Measurements from ENCODE around the gene ATP10B.
"Not testable (repeated sequence)": the region's sequence is repeated elsewhere in the genome, so short reads cannot be mapped to it uniquely, and the experiment has no call there.

ATP10B gene

GRCh38 chr5:160831801-160832200 lies 20.2 kb downstream of the ATP10B start:
- no peak for DNase-seq (ENCODE audit: low read depth)

DNA sequence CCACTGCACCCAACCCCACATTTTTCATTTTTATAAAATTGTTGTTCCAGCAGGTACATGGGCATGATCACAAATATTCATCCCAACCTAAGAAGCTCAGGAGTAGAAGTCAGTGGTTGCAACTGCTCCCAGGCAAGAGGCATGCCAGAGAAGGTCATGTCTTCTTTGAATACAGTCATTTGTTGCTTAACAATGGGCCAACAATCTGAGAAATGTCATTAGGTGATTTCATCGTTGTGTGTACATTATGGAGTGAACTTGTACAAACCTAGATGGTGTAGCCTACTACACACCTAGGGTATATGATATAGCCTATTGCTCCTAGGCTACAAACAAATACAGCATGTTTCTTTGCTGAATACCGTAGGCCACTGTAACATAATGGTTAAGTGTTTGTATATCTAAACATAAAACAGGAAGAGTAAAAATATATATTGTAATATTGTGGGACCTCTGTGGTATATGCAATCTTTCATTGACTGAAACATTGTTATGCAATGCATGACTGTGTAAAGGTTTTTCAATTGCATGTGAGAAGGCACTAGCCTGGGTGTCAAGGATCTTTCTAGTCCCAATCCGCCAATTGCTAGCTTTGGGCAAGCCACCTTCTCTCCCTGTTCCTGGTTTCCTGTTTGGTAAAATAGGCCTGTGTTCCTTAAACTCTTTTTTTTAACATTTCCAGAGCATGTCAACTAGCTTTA lies 27.6 kb downstream of the ATP10B start:
- DNase-seq (ENCODE audit: low read depth): no peak

DNA sequence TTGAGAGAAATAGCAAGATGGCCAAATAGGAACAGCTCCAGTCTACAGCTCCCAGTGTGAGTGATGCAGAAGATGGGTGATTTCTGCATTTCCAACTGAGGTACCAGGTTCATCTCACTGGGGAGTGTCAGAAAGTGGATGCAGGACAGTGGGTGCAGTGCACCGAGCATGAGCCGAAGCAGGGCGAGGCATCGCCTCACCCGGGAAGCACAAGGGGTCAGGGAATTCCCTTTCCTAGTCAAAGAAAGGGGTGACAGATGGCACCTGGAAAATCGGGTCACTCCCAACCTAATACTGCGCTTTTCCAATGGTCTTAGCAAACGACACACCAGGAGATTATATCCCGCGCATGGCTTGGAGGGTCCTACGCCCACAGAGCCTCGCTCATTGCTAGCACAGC lies 39.0 kb downstream of the ATP10B start:
- not testable (repeated sequence) for DNase-seq (ENCODE audit: low read depth)

DNA sequence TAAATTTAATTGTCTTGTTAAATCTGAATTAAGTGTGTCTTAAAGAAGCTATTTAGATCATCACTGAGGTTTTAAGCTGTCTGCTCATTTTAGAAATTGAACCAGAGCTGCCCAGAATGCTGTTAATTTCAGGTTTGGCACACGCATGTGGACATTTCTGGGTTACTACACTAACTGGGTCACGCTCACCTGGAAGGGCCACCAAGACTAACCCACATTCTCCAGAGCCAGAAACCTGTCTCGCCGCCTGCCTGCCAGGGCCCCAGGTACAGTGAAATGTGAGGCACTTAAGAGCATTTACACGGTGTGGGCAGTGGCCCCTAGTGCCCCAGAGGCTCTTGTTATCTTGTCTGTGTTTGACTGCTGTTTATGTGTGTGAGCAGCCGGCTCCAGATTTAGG lies 46.6 kb downstream of the ATP10B start:
- no peak for DNase-seq (ENCODE audit: low read depth)

DNA sequence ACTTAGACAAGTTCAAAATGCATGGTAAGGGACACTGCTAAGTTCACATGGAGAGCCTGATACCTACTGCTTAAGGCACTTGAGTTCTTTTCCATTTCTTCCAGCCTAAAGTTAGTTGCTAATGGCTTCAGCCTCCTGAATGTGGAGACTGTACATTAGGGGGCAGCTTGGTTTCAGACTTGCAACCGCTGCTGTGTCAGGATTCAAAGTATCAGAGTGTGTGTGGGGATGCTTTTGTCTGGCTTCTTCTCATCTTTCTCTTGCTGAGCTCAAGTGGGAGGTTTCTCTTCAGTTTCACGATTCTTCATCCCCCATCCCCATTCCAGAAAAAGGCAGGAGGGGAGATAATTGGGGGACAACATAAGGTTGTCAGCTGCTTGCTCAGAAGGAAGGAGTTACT lies 49.4 kb downstream of the ATP10B start:
- DNase-seq (ENCODE audit: low read depth): no peak

GRCh38 chr5:160800375-160801275 lies 51.4 kb downstream of the ATP10B start:
- no peak for DNase-seq (ENCODE audit: low read depth)

GRCh38 chr5:160799184-160799583 lies 52.8 kb downstream of the ATP10B start:
- DNase-seq (ENCODE audit: low read depth): no peak

- DNase-seq (ENCODE audit: low read depth): no peak
Measured at GRCh38 chr5:160797020-160797419, 55.0 kb downstream of the ATP10B start.

DNA sequence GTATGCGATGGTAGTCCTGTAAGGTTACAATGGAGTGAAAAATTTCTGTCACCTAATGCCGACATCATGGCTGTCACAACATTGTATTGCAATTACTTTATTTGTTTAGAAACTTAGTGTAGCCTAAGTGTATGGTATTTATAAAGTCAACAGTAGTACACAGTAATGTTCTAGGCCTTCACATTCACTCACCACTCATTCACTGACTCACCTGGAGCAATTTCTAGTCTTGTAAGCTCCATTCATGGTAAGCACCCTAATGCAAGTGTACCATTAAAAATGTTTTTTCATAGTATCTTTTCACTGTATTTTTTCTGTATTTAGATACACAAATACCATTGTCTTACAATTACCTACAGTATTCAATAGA lies 58.5 kb downstream of the ATP10B start:
- DNase-seq (ENCODE audit: low read depth): no peak

GRCh38 chr5:160792732-160793529 lies 59.1 kb downstream of the ATP10B start:
- DNase-seq (ENCODE audit: low read depth): no peak

GRCh38 chr5:160792281-160792680 lies 59.7 kb downstream of the ATP10B start:
- DNase-seq (ENCODE audit: low read depth): no peak

- DNase-seq (ENCODE audit: low read depth): no peak
Measured at GRCh38 chr5:160789219-160789859, 62.7 kb downstream of the ATP10B start.

- DNase-seq (ENCODE audit: low read depth): no peak
Measured at GRCh38 chr5:160788102-160788660, 63.8 kb downstream of the ATP10B start.

GRCh38 chr5:160787240-160787639 lies 64.8 kb downstream of the ATP10B start:
- no peak for DNase-seq (ENCODE audit: low read depth)

DNA sequence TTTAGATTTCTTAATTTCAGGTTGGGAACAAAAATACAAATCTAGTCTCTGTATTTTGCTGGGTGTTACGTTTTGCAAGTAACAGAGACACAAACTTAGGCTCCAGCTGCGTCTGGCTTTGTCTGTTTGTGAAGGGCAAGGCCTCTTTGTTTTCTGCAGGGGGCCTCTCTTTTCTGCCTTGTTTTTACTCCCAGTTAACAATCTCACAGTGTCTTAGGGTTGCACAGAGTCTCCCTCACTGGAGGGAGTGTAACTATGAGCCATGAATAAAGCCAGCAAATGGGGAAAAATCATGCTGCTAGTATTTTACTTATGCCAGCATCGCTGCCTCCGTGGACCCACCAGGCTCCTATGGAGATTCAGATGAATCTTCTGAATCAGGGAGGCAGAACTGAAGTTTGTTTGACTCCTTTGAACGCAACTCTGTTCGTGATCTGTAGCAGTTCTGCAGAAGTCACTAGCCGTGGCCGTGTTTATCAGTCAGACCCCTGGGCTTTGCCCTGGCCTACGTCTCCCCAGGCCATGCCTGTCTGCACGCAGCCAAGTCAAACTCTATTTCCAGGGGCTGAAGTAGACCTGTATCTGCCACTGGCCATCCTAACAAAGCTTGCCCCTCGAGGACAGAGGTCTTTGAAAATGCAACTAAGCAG lies 77.2 kb downstream of the ATP10B start:
- no peak for DNase-seq (ENCODE audit: low read depth)

DNA sequence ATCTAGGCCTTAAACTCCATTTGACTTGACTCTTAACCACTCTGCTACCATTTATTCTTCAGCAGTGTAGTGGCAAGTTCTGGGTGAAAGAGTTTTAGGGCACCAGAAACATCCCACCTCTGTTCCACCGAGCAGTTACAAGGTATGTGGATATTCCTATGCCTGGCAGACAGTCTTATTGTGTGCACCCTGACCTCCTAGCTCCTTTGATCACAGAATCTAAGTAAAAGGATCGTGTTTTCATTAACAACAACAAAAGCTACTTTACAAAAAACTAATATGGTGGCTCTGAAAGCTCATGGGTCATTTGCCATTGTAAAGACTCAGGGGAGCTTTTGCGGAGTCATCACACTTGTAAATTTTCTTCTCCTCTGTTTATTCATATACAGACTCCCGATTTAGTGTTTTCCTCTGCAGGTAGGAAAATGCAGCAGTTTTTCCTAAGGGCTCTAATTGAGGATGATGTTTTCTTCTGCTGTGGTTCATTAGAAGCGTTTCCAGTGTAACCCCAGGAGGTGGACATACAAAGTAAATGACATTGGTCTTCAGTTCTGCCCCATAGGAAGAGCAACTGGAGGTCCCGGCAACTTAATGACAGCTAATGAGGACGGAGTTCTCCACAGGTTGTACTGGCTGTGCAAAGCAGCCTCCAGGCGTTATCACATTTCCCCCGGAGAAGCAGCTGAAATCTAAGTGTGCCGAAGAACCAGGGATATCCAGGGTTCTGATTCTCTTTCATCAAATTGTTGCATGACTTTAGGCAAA lies 78.2 kb downstream of the ATP10B start:
- no peak for DNase-seq (ENCODE audit: low read depth)

DNA sequence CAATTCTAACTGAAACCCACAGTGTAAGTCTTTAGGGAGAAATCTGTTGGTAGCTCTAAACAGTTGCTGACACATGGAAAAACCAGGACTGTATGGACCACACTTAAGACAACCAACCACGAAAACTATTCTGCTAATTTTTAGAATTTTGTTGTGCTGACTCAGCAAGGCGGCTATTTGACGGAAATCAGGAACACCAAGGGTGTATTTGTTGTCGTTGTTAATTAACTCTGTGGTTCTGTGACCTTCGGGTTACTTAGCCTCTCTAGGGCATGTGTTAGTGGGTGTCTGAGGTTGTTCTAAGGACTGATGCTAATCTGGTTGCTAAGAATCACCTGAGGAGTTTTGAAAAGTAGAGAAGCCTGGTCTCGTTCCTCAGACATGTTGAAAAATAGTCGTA lies 79.2 kb downstream of the ATP10B start:
- DNase-seq (ENCODE audit: low read depth): no peak

DNA sequence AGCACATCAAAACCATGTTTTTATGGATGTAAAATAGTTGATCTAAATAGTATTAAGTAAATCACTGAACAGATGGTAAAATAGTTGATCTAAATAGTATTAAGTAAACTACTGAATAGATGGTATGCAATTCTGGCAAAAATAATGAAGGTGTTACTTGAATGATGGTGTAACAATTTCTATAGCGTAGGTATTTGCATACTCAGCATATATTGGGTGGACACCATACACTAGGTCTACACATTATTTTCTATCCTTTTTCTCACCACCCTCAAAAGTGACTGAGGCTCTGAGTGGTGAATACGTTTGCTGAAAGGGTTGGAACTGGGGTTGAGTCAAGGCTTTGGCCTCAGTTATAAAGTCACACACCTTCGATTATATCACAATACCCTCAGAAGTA lies 81.3 kb downstream of the ATP10B start:
- DNase-seq (ENCODE audit: low read depth): no peak

GRCh38 chr5:160769301-160769700 lies 82.7 kb downstream of the ATP10B start:
- no peak for DNase-seq (ENCODE audit: low read depth)

DNA sequence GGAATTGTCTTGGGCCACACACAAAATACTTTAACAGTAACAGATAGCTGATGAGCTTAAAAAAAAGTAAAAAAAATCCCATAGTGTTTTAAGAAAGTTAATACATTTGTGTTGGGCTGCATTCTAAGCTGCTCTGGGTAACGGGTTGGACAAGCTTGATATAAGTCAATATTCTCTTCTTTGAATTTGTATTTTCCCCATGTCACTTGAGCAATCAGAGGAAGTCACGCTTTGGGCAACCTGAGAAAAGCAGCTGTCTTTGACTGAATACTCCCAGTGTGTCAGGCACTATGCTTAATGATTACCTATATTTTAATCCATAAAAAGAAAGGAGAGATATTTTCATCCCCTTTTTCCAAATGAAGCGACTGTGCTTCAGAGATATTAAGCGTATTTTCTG lies 84.9 kb downstream of the ATP10B start:
- DNase-seq (ENCODE audit: low read depth): no peak

DNA sequence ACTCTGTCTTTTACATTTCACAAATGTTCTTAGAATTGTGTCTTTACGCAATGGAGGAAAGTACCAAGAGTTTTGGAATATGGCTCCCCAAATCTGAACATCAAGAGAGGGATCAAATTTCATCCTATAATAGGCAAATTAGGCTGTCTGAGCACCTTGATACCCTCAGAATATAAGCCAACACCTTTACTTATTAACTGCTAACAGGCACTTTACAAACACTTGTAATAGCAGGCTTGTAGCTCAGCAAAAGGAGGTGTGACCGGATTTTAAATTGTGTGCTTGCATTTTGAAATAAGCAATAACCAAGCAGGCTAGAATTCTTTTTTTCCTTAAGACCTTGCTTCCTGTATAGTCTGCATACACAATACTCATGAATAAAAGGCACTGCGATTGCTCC lies 92.0 kb downstream of the ATP10B start:
- no peak for DNase-seq (ENCODE audit: low read depth)
